HepG2 (cell line): ENCODE measurements around the gene FAT1.

Source experiments
- CREB1 ChIP-seq, 2 experiments: fragments of 450-650 bp in 1 of 2; IDR thresholded peaks; 2 replicates each; pipeline ENCODE4 v1.6.1; 2016 to 2017; ENCODE audit warnings: control low read depth in 1 of 2, mild to moderate bottlenecking in 1 of 2, missing compliant biosample characterization in 1 of 2, missing genetic modification characterization in 1 of 2
- MAFK ChIP-seq, 2 experiments: IDR thresholded peaks in 1 of 2; conservative IDR thresholded peaks in 1 of 2; 2 replicates each; pipeline ENCODE4 v1.6.1; 2011; ENCODE audit warnings: improper control_type of control experiment in 2 of 2, low read length in 2 of 2
- SNAPC5 ChIP-seq: sonication (generic); formaldehyde crosslinking; IDR thresholded peaks from 2 replicates; pipeline ENCODE4 v1.8.1; 2023; ENCODE audit warnings: mild to moderate bottlenecking, missing genetic modification reagents, borderline replicate concordance
- TAF1 ChIP-seq: sonication (generic); formaldehyde crosslinking; IDR thresholded peaks from 2 replicates; pipeline ENCODE4 v1.4.0; 2020; ENCODE audit warnings: missing genetic modification reagents
- XRCC5 ChIP-seq: fragments of 200-400 bp; formaldehyde crosslinking; optimal IDR thresholded peaks from 2 replicates; pipeline ENCODE3; 2017; ENCODE audit warnings: mild to moderate bottlenecking, low read length
- ZNF512B ChIP-seq: sonication (generic); formaldehyde crosslinking; IDR thresholded peaks from 2 replicates; pipeline ENCODE4 v1.5.1; 2020; ENCODE audit warnings: missing genetic modification reagents, mild to moderate bottlenecking, borderline replicate concordance
- ZNF629 ChIP-seq: sonication (generic); formaldehyde crosslinking; conservative IDR thresholded peaks from 2 replicates; pipeline ENCODE4 v1.5.0; 2020; ENCODE audit warnings: missing genetic modification reagents
- TF ChIP-seq, protein P1 (sequence below): sonication (generic); formaldehyde crosslinking; IDR thresholded peaks from 2 replicates; pipeline ENCODE4 v1.5.0; 2020; ENCODE audit warnings: mild to moderate bottlenecking, missing genetic modification reagents, moderate library complexity
- TF ChIP-seq, protein P2 (sequence below): IDR thresholded peaks from 2 replicates; pipeline ENCODE4 v1.6.1; 2016
- TF ChIP-seq, protein P3 (sequence below): sonication (generic); formaldehyde crosslinking; IDR thresholded peaks from 2 replicates; pipeline ENCODE4 v1.4.0; 2020; ENCODE audit warnings: mild to moderate bottlenecking, low read depth, missing genetic modification reagents

GRCh38 chr4:186688150-186688943 lies 35.3 kb downstream of the FAT1 start:
- TF ChIP-seq SNAPC5 (CRISPR knock-in tag) (no peak), XRCC5 (no peak), ZNF629 (no peak), TAF1 (CRISPR knock-in tag) (no peak), CREB1 (IDR thresholded peaks at IDR 0.05) (no peak), CREB1 (CRISPR knock-in tag; IDR thresholded peaks at IDR 0.05) (peak; percentile 42; the same call in 1 of the 2 replicates), ZNF512B (CRISPR knock-in tag) (no peak), MAFK (conservative IDR thresholded peaks at IDR 0.05 in 1 of 2, IDR thresholded peaks at IDR 0.05 in 1 of 2; ENCODE audit: low read length in 2 of 2) (no peak)
- TF ChIP-seq, protein P1, sequence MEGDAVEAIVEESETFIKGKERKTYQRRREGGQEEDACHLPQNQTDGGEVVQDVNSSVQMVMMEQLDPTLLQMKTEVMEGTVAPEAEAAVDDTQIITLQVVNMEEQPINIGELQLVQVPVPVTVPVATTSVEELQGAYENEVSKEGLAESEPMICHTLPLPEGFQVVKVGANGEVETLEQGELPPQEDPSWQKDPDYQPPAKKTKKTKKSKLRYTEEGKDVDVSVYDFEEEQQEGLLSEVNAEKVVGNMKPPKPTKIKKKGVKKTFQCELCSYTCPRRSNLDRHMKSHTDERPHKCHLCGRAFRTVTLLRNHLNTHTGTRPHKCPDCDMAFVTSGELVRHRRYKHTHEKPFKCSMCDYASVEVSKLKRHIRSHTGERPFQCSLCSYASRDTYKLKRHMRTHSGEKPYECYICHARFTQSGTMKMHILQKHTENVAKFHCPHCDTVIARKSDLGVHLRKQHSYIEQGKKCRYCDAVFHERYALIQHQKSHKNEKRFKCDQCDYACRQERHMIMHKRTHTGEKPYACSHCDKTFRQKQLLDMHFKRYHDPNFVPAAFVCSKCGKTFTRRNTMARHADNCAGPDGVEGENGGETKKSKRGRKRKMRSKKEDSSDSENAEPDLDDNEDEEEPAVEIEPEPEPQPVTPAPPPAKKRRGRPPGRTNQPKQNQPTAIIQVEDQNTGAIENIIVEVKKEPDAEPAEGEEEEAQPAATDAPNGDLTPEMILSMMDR (CRISPR knock-in tag): no peak
- TF ChIP-seq, protein P2, sequence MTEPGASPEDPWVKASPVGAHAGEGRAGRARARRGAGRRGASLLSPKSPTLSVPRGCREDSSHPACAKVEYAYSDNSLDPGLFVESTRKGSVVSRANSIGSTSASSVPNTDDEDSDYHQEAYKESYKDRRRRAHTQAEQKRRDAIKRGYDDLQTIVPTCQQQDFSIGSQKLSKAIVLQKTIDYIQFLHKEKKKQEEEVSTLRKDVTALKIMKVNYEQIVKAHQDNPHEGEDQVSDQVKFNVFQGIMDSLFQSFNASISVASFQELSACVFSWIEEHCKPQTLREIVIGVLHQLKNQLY (CRISPR knock-in tag): no peak
- TF ChIP-seq, protein P3, sequence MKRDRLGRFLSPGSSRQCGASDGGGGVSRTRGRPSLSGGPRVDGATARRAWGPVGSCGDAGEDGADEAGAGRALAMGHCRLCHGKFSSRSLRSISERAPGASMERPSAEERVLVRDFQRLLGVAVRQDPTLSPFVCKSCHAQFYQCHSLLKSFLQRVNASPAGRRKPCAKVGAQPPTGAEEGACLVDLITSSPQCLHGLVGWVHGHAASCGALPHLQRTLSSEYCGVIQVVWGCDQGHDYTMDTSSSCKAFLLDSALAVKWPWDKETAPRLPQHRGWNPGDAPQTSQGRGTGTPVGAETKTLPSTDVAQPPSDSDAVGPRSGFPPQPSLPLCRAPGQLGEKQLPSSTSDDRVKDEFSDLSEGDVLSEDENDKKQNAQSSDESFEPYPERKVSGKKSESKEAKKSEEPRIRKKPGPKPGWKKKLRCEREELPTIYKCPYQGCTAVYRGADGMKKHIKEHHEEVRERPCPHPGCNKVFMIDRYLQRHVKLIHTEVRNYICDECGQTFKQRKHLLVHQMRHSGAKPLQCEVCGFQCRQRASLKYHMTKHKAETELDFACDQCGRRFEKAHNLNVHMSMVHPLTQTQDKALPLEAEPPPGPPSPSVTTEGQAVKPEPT (CRISPR knock-in tag): no peak
